ENCODE results near the gene RPL19.

DNA sequence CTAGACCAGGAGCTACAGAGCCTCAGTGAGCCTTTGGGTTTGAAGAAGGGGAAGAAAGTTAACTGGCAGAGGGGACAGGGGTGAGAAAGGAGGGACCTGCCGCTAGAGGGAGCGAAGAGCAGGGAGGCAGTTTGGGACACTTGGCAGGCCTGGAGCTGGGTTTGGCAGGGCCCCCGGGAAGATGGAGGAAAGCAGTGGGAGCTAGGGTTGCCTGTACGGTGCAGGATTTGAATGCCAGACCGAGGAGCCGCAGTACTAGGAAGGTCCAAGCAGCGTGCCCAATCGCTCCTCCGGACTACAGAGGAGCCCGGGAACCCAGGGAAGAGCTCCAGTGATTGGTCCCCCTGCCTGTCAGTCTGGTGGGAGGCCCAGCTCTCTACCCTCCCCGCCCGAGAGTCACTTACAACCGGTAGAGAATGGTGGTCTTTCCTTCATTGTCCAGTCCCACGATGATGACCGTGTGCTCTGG lies 35.4 kb upstream of the RPL19 start:
- TF ChIP-seq SP1 (IDR thresholded peaks at IDR 0.05) (no peak), CTBP1 (IDR thresholded peaks at IDR 0.05; ENCODE audit: borderline replicate concordance) (no peak), ZNF384 (IDR thresholded peaks at IDR 0.05) (no peak), FOXA1 (IDR thresholded peaks at IDR 0.05) (no peak), SUZ12 (IDR thresholded peaks at IDR 0.05) (no peak), PKNOX1 (IDR thresholded peaks at IDR 0.05) (peak; percentile 98)
